A673 (cell line): ENCODE measurements around the gene APBA3. TPM values are rescaled to one million over a fixed set of nuclear protein-coding genes. Genes with fewer than 3 reads are reported as not detected.

ENCODE experiments used
- BruUV-seq: library from RNA; stranded (reverse); fragments of 400-500 nt; replicated peaks from 2 replicates; lab custom pipeline; 2021; lab: Mats Ljungman, UMichigan
- CTCF ChIA-PET: fragments of 300-600 bp; sonication (Branson Sonifier 250); formaldehyde crosslinking; loops from one replicate; lab custom pipeline; 2022; ENCODE audit warnings: antibody characterized with exemption; lab: Charles Lee
- POLR2A ChIA-PET: fragments of 300-600 bp; sonication (Branson Sonifier 250); formaldehyde crosslinking; loops from one replicate; lab custom pipeline; 2022; ENCODE audit warnings: antibody characterized with exemption; ENCODE audit not compliant: low non-redundant PET; lab: Charles Lee
- DNase-seq: peaks from one replicate; pipeline ENCODE4 v3.0.0-alpha.2; 2015; ENCODE audit warnings: low spot score
- H3K27ac ChIP-seq: fragments of 200-600 bp; sonication (generic); 2 replicates; pipeline ENCODE4 v1.5.1; 2016; ENCODE audit warnings: mixed run types, low read depth, mild to moderate bottlenecking, mixed read lengths, antibody characterized with exemption, low read length; ENCODE audit not compliant: poor library complexity, severe bottlenecking
- H3K27me3 ChIP-seq: fragments of 200-600 bp; sonication (generic); replicated peaks from 2 replicates; pipeline ENCODE4 v1.6.1; 2017; ENCODE audit warnings: mixed run types, low read depth, mild to moderate bottlenecking, mixed read lengths, antibody characterized with exemption, low read length; ENCODE audit not compliant: insufficient read depth, poor library complexity
- H3K36me3 ChIP-seq: fragments of 200-600 bp; sonication (generic); 2 replicates; pipeline ENCODE4 v1.6.1; 2016; ENCODE audit warnings: mixed run types, mild to moderate bottlenecking, mixed read lengths, antibody characterized with exemption, low read length; ENCODE audit not compliant: insufficient read depth, poor library complexity, severe bottlenecking
- H3K4me1 ChIP-seq: fragments of 200-600 bp; sonication (generic); 2 replicates; pipeline ENCODE4 v1.6.1; 2017; ENCODE audit warnings: mixed run types, mild to moderate bottlenecking, mixed read lengths, antibody characterized with exemption, low read length; ENCODE audit not compliant: insufficient read depth, poor library complexity, severe bottlenecking
- H3K4me3 ChIP-seq: fragments of 200-600 bp; sonication (generic); 2 replicates; pipeline ENCODE4 v1.5.1; 2016; ENCODE audit warnings: low read depth, mixed run types, mild to moderate bottlenecking, mixed read lengths, low read length; ENCODE audit not compliant: poor library complexity, severe bottlenecking
- H3K9me3 ChIP-seq: fragments of 200-600 bp; sonication (generic); 2 replicates; pipeline ENCODE4 v1.6.1; 2016; ENCODE audit warnings: mixed run types, low read depth, mild to moderate bottlenecking, mixed read lengths, antibody characterized with exemption, low read length; ENCODE audit not compliant: poor library complexity, severe bottlenecking
- CTCF ChIP-seq: fragments of 300-800, 200-600 bp; sonication (generic); conservative IDR thresholded peaks from 2 replicates; pipeline ENCODE4 v1.5.1; 2017; ENCODE audit warnings: low read depth, mild to moderate bottlenecking, antibody characterized with exemption, low read length, moderate library complexity, mixed read lengths
- EZH2 ChIP-seq: fragments of 200-600 bp; sonication (generic); IDR thresholded peaks from 2 replicates; pipeline ENCODE4 v1.6.1; 2017; ENCODE audit warnings: borderline replicate concordance, low read depth, mild to moderate bottlenecking, mixed read lengths, antibody characterized with exemption, low read length; ENCODE audit not compliant: poor library complexity, severe bottlenecking
- intact Hi-C: fragments of 100-400 bp; cut with micrococcal nuclease; formaldehyde crosslinking; loops from one replicate; pipeline ENCODE4 v1.10.0; 2022; ENCODE audit not compliant: unreplicated experiment
- total RNA-seq: library from RNA; stranded (reverse); gene quantifications from 2 replicates; pipeline ENCODE4 v1.2.3, GENCODE V29; 2021

APBA3 gene
- total RNA-seq, 1 experiment from 2014 or later, result 30.0 TPM

- intact Hi-C loops, result no loop called here
- Histone ChIP-seq H3K27me3 (no peaks in the 10 kb centered on the region), H3K27ac (no peak overlapping the region), H3K36me3 (peaks cover 11% of the 10 kb centered on the region), H3K4me1 (no peaks in the 10 kb centered on the region), H3K9me3 (no peaks in the 10 kb centered on the region), H3K4me3 (no peak overlapping the region)
- TF ChIP-seq CTCF, result no peak
- TF ChIP-seq EZH2, result no peak
- ChIA-PET POLR2A (no interaction called here), CTCF (no interaction called here)
- no peak for DNase-seq
- BruUV-seq, result no TSS peak
Measured at GRCh38 chr19:3753631-3754410, 7.7 kb downstream of the APBA3 start.

- no peak overlapping the region for H3K27ac ChIP-seq
- H3K4me1 ChIP-seq, result no peaks in the 10 kb centered on the region
- H3K4me3 ChIP-seq, result no peak overlapping the region
- no peaks in the 10 kb centered on the region for H3K27me3 ChIP-seq
- BruUV-seq, result no TSS peak
- H3K36me3 ChIP-seq, result peaks cover 11% of the 10 kb centered on the region
- ChIA-PET CTCF (no interaction called here), POLR2A (no interaction called here)
- no peaks in the 10 kb centered on the region for H3K9me3 ChIP-seq
- intact Hi-C loops, result no loop called here
- TF ChIP-seq CTCF, result no peak
- TF ChIP-seq EZH2, result no peak
- no peak for DNase-seq
Measured at GRCh38 chr19:3752492-3752891, 9.0 kb downstream of the APBA3 start.

GRCh38 chr19:3751236-3751635, 10.3 kb downstream of the APBA3 start:
- intact Hi-C loops, result no loop called here
- CTCF ChIA-PET, result no interaction called here
- POLR2A ChIA-PET, result no interaction called here

More at GRCh38 chr19:3751236-3751635, 10.3 kb downstream of the APBA3 start:
- Histone ChIP-seq H3K27ac (no peak overlapping the region), H3K27me3 (no peaks in the 10 kb centered on the region), H3K36me3 (peaks cover 11% of the 10 kb centered on the region), H3K4me1 (no peaks in the 10 kb centered on the region), H3K4me3 (no peak overlapping the region), H3K9me3 (no peaks in the 10 kb centered on the region)
- TF ChIP-seq EZH2, result no peak
- no peak for TF ChIP-seq CTCF
- no TSS peak for BruUV-seq
- no peak for DNase-seq
